Esophagus mucosa (tissue), 1 donor: ENCODE measurements around the gene RFC3. TPM values are rescaled to one million over a fixed set of nuclear protein-coding genes. Genes with fewer than 3 reads are reported as not detected.

ENCODE experiments used
- ATAC-seq: fragments of 200-7000 bp; cut with Tn5 transposase; one replicate; pipeline ENCODE4 v1.9.1; 2020
- total RNA-seq: library from RNA; stranded (reverse); gene quantifications from one replicate; pipeline ENCODE4 v1.2.4, GENCODE V29; 2023
- donor health status: DM: yes; HTN: yes; CAD: no.

RFC3 gene
- total RNA-seq, 1 donor from 2014 or later: 7.5 TPM

- ATAC-seq: no peak
Measured at GRCh38 chr13:33815011-33815550, 2.9 kb upstream of the RFC3 start.

- no peak for ATAC-seq
Measured at GRCh38 chr13:33816912-33817311, 1.0 kb upstream of the RFC3 start.

- ATAC-seq: peak; percentile 22
Measured at GRCh38 chr13:33817513-33817900, 442 bp upstream of the RFC3 start.

GRCh38 chr13:33825083-33825482, 7.1 kb downstream of the RFC3 start:
- ATAC-seq: no peak

- no peak for ATAC-seq
Measured at GRCh38 chr13:33827139-33827538, 9.2 kb downstream of the RFC3 start.

GRCh38 chr13:33828431-33829129, 10.6 kb downstream of the RFC3 start:
- no peak for ATAC-seq

- ATAC-seq: no peak
Measured at GRCh38 chr13:33832872-33833271, 14.9 kb downstream of the RFC3 start.

- no peak for ATAC-seq
Measured at GRCh38 chr13:33838647-33839046, 20.7 kb downstream of the RFC3 start.

GRCh38 chr13:33840402-33840801, 22.5 kb downstream of the RFC3 start:
- no peak for ATAC-seq

- no peak for ATAC-seq
Measured at GRCh38 chr13:33842207-33842606, 24.3 kb downstream of the RFC3 start.

GRCh38 chr13:33842986-33843385, 25.0 kb downstream of the RFC3 start:
- no peak for ATAC-seq

GRCh38 chr13:33845572-33846302, 27.8 kb downstream of the RFC3 start:
- no peak for ATAC-seq

- no peak for ATAC-seq
Measured at GRCh38 chr13:33846303-33847062, 28.5 kb downstream of the RFC3 start.

- ATAC-seq: no peak
Measured at GRCh38 chr13:33849211-33849610, 31.3 kb downstream of the RFC3 start.

GRCh38 chr13:33855371-33855895, 37.5 kb downstream of the RFC3 start:
- no peak for ATAC-seq

GRCh38 chr13:33859691-33860303, 41.8 kb downstream of the RFC3 start:
- peak; percentile 73 for ATAC-seq

- ATAC-seq: no peak
Measured at GRCh38 chr13:33860526-33860925, 42.6 kb downstream of the RFC3 start.

- ATAC-seq: no peak
Measured at GRCh38 chr13:33862016-33862415, 44.1 kb downstream of the RFC3 start.

GRCh38 chr13:33863188-33863789, 45.3 kb downstream of the RFC3 start:
- ATAC-seq: peak; percentile 41

- no peak for ATAC-seq
Measured at GRCh38 chr13:33865945-33866344, 48.0 kb downstream of the RFC3 start.

GRCh38 chr13:33867472-33867871, 49.5 kb downstream of the RFC3 start:
- ATAC-seq: no peak
